Measurements from ENCODE around the gene GREB1. TPM values are rescaled to one million over a fixed set of nuclear protein-coding genes. Genes with fewer than 3 reads are reported as not detected.

Gene GREB1
- total RNA-seq, 1 experiment from 2014 or later = 1.3 TPM

- Histone ChIP-seq H3K27ac (ENCODE audit: low read depth, low read length, poor library complexity, severe bottlenecking) (no peak overlapping the region), H3K4me1 (ENCODE audit: insufficient read depth, low read length, poor library complexity, severe bottlenecking) (no peaks in the 10 kb centered on the region), H3K36me3 (ENCODE audit: insufficient read depth, low read length, poor library complexity, severe bottlenecking) (no peaks in the 10 kb centered on the region), H3K27me3 (replicated peaks; ENCODE audit: insufficient read depth, low read depth, low read length, poor library complexity) (no peaks in the 10 kb centered on the region), H3K4me3 (ENCODE audit: low read depth, low read length, poor library complexity, severe bottlenecking) (no peak overlapping the region), H3K9me3 (ENCODE audit: low read depth, low read length, poor library complexity, severe bottlenecking) (no peaks in the 10 kb centered on the region)
- intact Hi-C loops (cut with micrococcal nuclease; ENCODE audit: unreplicated experiment) = no loop called here
- no peak for DNase-seq (ENCODE audit: low spot score)
- POLR2A ChIA-PET (ENCODE audit: low non-redundant PET) = no interaction called here
- CTCF ChIA-PET = no interaction called here
- TF ChIP-seq, protein P1, sequence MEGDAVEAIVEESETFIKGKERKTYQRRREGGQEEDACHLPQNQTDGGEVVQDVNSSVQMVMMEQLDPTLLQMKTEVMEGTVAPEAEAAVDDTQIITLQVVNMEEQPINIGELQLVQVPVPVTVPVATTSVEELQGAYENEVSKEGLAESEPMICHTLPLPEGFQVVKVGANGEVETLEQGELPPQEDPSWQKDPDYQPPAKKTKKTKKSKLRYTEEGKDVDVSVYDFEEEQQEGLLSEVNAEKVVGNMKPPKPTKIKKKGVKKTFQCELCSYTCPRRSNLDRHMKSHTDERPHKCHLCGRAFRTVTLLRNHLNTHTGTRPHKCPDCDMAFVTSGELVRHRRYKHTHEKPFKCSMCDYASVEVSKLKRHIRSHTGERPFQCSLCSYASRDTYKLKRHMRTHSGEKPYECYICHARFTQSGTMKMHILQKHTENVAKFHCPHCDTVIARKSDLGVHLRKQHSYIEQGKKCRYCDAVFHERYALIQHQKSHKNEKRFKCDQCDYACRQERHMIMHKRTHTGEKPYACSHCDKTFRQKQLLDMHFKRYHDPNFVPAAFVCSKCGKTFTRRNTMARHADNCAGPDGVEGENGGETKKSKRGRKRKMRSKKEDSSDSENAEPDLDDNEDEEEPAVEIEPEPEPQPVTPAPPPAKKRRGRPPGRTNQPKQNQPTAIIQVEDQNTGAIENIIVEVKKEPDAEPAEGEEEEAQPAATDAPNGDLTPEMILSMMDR (conservative IDR thresholded peaks at IDR 0.05; ENCODE audit: low read depth, low read length) = no peak
- no peak for TF ChIP-seq EZH2 (IDR thresholded peaks at IDR 0.05; ENCODE audit: borderline replicate concordance, low read depth, low read length, poor library complexity, severe bottlenecking)
- no TSS peak for BruUV-seq (replicated peaks)
Measured at GRCh38 chr2:11624893-11625292, 91.0 kb downstream of the GREB1 start.

DNA sequence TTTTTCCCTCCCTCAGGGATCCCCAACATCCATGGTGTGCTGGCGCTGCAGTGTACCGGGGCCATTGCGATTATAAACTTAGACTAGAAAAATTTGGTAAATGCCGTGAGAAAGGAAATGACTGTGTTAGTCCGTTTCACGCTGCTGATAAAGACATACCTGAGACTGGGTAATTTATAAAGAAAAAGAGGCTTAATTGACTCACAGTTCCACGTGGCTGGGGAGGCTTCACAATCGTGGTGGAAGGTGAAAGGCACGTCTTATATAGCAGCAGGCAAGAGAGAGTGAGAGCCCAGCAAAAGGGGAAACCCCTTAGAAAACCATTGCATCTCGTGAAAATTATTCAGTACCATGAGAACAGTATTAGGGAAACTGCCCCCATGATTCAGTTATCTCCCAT is 91.8 kb downstream of the GREB1 start:
- no peak for TF ChIP-seq EZH2 (IDR thresholded peaks at IDR 0.05; ENCODE audit: borderline replicate concordance, low read depth, low read length, poor library complexity, severe bottlenecking)
- TF ChIP-seq, protein P1 (conservative IDR thresholded peaks at IDR 0.05; ENCODE audit: low read depth, low read length) = no peak
- ChIA-PET CTCF (no interaction called here), POLR2A (ENCODE audit: low non-redundant PET) (no interaction called here)
- Histone ChIP-seq H3K4me3 (ENCODE audit: low read depth, low read length, poor library complexity, severe bottlenecking) (no peak overlapping the region), H3K4me1 (ENCODE audit: insufficient read depth, low read length, poor library complexity, severe bottlenecking) (no peaks in the 10 kb centered on the region), H3K36me3 (ENCODE audit: insufficient read depth, low read length, poor library complexity, severe bottlenecking) (no peaks in the 10 kb centered on the region), H3K27me3 (replicated peaks; ENCODE audit: insufficient read depth, low read depth, low read length, poor library complexity) (no peaks in the 10 kb centered on the region), H3K9me3 (ENCODE audit: low read depth, low read length, poor library complexity, severe bottlenecking) (no peaks in the 10 kb centered on the region), H3K27ac (ENCODE audit: low read depth, low read length, poor library complexity, severe bottlenecking) (no peak overlapping the region)
- DNase-seq (ENCODE audit: low spot score) = no peak
- intact Hi-C loops (cut with micrococcal nuclease; ENCODE audit: unreplicated experiment) = no loop called here
- no TSS peak for BruUV-seq (replicated peaks)

DNA sequence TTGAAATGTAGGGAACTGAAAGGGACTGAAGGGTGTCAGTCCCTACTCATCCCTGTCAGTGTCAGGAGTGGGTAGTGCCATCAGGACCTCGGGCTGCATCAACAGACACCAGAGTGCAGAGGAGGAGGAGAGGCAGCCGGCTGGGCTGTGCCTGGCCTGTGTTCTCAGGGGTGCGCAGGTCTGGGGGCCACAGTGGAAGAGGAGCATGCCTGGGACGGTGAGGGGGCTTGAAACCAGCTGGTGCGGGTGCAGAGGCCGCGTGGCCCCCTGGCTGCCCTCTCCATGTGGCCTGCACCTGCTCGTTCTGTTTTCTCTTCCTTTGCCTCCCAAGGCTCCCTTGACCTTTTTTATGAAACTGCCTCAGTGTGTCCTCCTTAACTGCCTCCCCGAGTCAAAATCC is 94.8 kb downstream of the GREB1 start:
- H3K4me3 ChIP-seq (ENCODE audit: low read depth, low read length, poor library complexity, severe bottlenecking) = no peak overlapping the region
- no peaks in the 10 kb centered on the region for H3K36me3 ChIP-seq (ENCODE audit: insufficient read depth, low read length, poor library complexity, severe bottlenecking)
- no peaks in the 10 kb centered on the region for H3K9me3 ChIP-seq (ENCODE audit: low read depth, low read length, poor library complexity, severe bottlenecking)
- ChIA-PET CTCF (no interaction called here), POLR2A (ENCODE audit: low non-redundant PET) (no interaction called here)
- no TSS peak for BruUV-seq (replicated peaks)
- intact Hi-C loops (cut with micrococcal nuclease; ENCODE audit: unreplicated experiment) = no loop called here
- no peaks in the 10 kb centered on the region for H3K4me1 ChIP-seq (ENCODE audit: insufficient read depth, low read length, poor library complexity, severe bottlenecking)
- no peak for TF ChIP-seq EZH2 (IDR thresholded peaks at IDR 0.05; ENCODE audit: borderline replicate concordance, low read depth, low read length, poor library complexity, severe bottlenecking)
- H3K27ac ChIP-seq (ENCODE audit: low read depth, low read length, poor library complexity, severe bottlenecking) = no peak overlapping the region
- H3K27me3 ChIP-seq (replicated peaks; ENCODE audit: insufficient read depth, low read depth, low read length, poor library complexity) = no peaks in the 10 kb centered on the region
- DNase-seq (ENCODE audit: low spot score) = no peak

DNA sequence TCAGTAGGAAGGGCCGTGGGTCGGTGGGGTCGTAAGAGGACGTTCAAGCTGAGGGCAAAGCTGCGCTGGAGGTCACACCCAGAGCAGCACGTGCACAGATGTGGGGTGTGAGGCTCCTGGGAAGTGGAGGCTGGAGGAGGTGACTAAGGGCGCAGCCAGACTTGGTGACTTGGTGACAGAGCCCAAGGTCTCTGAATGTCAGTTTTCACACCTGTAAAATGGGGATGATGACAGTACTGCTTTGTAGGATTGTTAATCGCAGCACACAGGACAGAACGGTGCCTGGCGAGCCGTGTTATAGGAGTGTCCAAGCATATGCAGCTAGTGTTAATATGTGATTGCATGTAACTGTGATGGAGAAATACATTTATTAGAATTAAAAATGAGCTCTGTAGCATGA is 95.4 kb downstream of the GREB1 start:
- H3K9me3 ChIP-seq (ENCODE audit: low read depth, low read length, poor library complexity, severe bottlenecking) = no peaks in the 10 kb centered on the region
- TF ChIP-seq EZH2 (IDR thresholded peaks at IDR 0.05; ENCODE audit: borderline replicate concordance, low read depth, low read length, poor library complexity, severe bottlenecking) = no peak
- TF ChIP-seq, protein P1 (conservative IDR thresholded peaks at IDR 0.05; ENCODE audit: low read depth, low read length) = no peak
- no TSS peak for BruUV-seq (replicated peaks)
- H3K27me3 ChIP-seq (replicated peaks; ENCODE audit: insufficient read depth, low read depth, low read length, poor library complexity) = no peaks in the 10 kb centered on the region
- no peaks in the 10 kb centered on the region for H3K4me1 ChIP-seq (ENCODE audit: insufficient read depth, low read length, poor library complexity, severe bottlenecking)
- no peak overlapping the region for H3K4me3 ChIP-seq (ENCODE audit: low read depth, low read length, poor library complexity, severe bottlenecking)
- no peak overlapping the region for H3K27ac ChIP-seq (ENCODE audit: low read depth, low read length, poor library complexity, severe bottlenecking)
- H3K36me3 ChIP-seq (ENCODE audit: insufficient read depth, low read length, poor library complexity, severe bottlenecking) = no peaks in the 10 kb centered on the region
- DNase-seq (ENCODE audit: low spot score) = no peak
- ChIA-PET POLR2A (ENCODE audit: low non-redundant PET) (no interaction called here), CTCF (no interaction called here)
- intact Hi-C loops (cut with micrococcal nuclease; ENCODE audit: unreplicated experiment) = no loop called here
